GM12878 (cell line): ENCODE data around the gene VANGL1.

Source experiments
- CREB1 ChIP-seq: IDR thresholded peaks from 2 replicates; pipeline ENCODE4 v1.6.1; 2012; ENCODE audit warnings: low read depth, mild to moderate bottlenecking, inconsistent platforms
- POLR2A ChIP-seq: IDR thresholded peaks from 2 replicates; pipeline ENCODE4 v1.6.1; 2011; ENCODE audit warnings: low read depth, mild to moderate bottlenecking, low read length
- POLR2AphosphoS2 ChIP-seq: IDR thresholded peaks from 2 replicates; pipeline ENCODE4 v1.6.1; 2011; ENCODE audit warnings: low read depth, mild to moderate bottlenecking, low read length, improper control_type of control experiment, moderate library complexity
- POLR2AphosphoS5 ChIP-seq: IDR thresholded peaks from 2 replicates; pipeline ENCODE4 v1.6.1; 2011; ENCODE audit warnings: mild to moderate bottlenecking, low read length, inconsistent platforms
- RFX5 ChIP-seq: IDR thresholded peaks from 2 replicates; pipeline ENCODE4 v1.6.1; 2011; ENCODE audit warnings: low read depth, low read length, improper control_type of control experiment
- SIN3A ChIP-seq: IDR thresholded peaks from 2 replicates; pipeline ENCODE4 v1.6.1; 2012; ENCODE audit warnings: low read depth, low read length, improper control_type of control experiment
- SREBF2 ChIP-seq: IDR thresholded peaks from 2 replicates; pipeline ENCODE4 v1.6.1; 2012; ENCODE audit warnings: mild to moderate bottlenecking, low read length
- ZNF274 ChIP-seq: IDR thresholded peaks from one replicate; pipeline ENCODE4 v1.8.0; 2011; ENCODE audit not compliant: insufficient read length, insufficient read depth
- TF ChIP-seq, protein P1 (sequence below), 3 experiments: IDR thresholded peaks in 2 of 3; conservative IDR thresholded peaks in 1 of 3; 2 replicates each; pipeline ENCODE4 v1.5.1; 2011; ENCODE audit warnings: low read depth in 3 of 3, low read length in 3 of 3, mild to moderate bottlenecking in 3 of 3, control low read depth in 2 of 3, moderate library complexity in 2 of 3, inconsistent platforms in 1 of 3, mixed read lengths in 1 of 3; ENCODE audit not compliant: control insufficient read depth in 2 of 3, insufficient read depth in 1 of 3; ENCODE audit errors: extremely low read depth in 1 of 3
- TF ChIP-seq, protein P2 (sequence below): IDR thresholded peaks from 2 replicates; pipeline ENCODE4 v1.6.1; 2011; ENCODE audit warnings: low read depth, low read length, improper control_type of control experiment, borderline replicate concordance

- TF ChIP-seq RFX5: no peak
- TF ChIP-seq ZNF274: no peak
- TF ChIP-seq, protein P1, sequence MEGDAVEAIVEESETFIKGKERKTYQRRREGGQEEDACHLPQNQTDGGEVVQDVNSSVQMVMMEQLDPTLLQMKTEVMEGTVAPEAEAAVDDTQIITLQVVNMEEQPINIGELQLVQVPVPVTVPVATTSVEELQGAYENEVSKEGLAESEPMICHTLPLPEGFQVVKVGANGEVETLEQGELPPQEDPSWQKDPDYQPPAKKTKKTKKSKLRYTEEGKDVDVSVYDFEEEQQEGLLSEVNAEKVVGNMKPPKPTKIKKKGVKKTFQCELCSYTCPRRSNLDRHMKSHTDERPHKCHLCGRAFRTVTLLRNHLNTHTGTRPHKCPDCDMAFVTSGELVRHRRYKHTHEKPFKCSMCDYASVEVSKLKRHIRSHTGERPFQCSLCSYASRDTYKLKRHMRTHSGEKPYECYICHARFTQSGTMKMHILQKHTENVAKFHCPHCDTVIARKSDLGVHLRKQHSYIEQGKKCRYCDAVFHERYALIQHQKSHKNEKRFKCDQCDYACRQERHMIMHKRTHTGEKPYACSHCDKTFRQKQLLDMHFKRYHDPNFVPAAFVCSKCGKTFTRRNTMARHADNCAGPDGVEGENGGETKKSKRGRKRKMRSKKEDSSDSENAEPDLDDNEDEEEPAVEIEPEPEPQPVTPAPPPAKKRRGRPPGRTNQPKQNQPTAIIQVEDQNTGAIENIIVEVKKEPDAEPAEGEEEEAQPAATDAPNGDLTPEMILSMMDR (IDR thresholded peaks at IDR 0.05 in 2 of 3, conservative IDR thresholded peaks at IDR 0.05 in 1 of 3; ENCODE audit: control insufficient read depth in 2 of 3, extremely low read depth in 1 of 3, insufficient read depth in 1 of 3, low read depth in 3 of 3, low read length in 3 of 3): no peak
- TF ChIP-seq, protein P2, sequence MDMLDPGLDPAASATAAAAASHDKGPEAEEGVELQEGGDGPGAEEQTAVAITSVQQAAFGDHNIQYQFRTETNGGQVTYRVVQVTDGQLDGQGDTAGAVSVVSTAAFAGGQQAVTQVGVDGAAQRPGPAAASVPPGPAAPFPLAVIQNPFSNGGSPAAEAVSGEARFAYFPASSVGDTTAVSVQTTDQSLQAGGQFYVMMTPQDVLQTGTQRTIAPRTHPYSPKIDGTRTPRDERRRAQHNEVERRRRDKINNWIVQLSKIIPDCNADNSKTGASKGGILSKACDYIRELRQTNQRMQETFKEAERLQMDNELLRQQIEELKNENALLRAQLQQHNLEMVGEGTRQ: no peak
- no peak for TF ChIP-seq POLR2AphosphoS2
- no peak for TF ChIP-seq CREB1
- TF ChIP-seq POLR2A: no peak
- no peak for TF ChIP-seq POLR2AphosphoS5
- TF ChIP-seq SIN3A: no peak
- no peak for TF ChIP-seq SREBF2
Measured at GRCh38 chr1:115697619-115698018, 55.8 kb downstream of the VANGL1 start.
